Muscle of leg (tissue), 11 donors: ENCODE measurements around the gene ZNF207. TPM values are rescaled to one million over a fixed set of nuclear protein-coding genes. Genes with fewer than 3 reads are reported as not detected.

Source experiments
- DNase-seq: peaks from one replicate; pipeline ENCODE4 v3.0.0; 2013
- H3K27ac ChIP-seq: one replicate; pipeline ENCODE4 v1.5.1; 2013; ENCODE audit warnings: mild to moderate bottlenecking, low read length, control low read depth
- H3K27me3 ChIP-seq: one replicate; pipeline ENCODE4 v1.6.1; 2013; ENCODE audit warnings: low read length; ENCODE audit not compliant: control insufficient read depth, insufficient read depth
- H3K36me3 ChIP-seq: one replicate; pipeline ENCODE4 v1.6.1; 2013; ENCODE audit warnings: low read length; ENCODE audit not compliant: control insufficient read depth, insufficient read depth
- H3K4me1 ChIP-seq: one replicate; pipeline ENCODE4 v1.6.1; 2013; ENCODE audit warnings: low read length; ENCODE audit not compliant: control insufficient read depth, insufficient read depth
- H3K4me3 ChIP-seq: one replicate; pipeline ENCODE4 v1.5.1; 2013; ENCODE audit warnings: low read length, control low read depth
- H3K9me3 ChIP-seq: replicated peaks from 2 replicates; pipeline ENCODE4 v1.6.1; 2013; ENCODE audit warnings: low read depth, low read length; ENCODE audit not compliant: control insufficient read depth
- WGBS: methylation state at CpG from one replicate; pipeline ENCODE4 v1.1.5; 2013; ENCODE audit warnings: missing lambda C conversion rate; ENCODE audit not compliant: insufficient coverage; 5-methylcytosine and 5-hydroxymethylcytosine counted together
- polyA plus RNA-seq, 8 donors: library from polyadenylated mRNA; unstranded; fragments of 120-200 nt; gene quantifications; one replicate each; pipeline versions ENCODE4 v1.2.1 to v1.2.3, GENCODE V29; 2013; ENCODE audit warnings: inconsistent platforms in 1 of 8, low replicate concordance in 1 of 8; ENCODE audit not compliant: insufficient read length in 8 of 8, insufficient read depth in 1 of 8
- total RNA-seq: library from RNA; stranded (reverse); fragments of 120-200 nt; gene quantifications from one replicate; pipeline ENCODE4 v1.2.4, GENCODE V29; 2013

The ZNF207 gene
- total and polyA plus RNA-seq, 9 donors, result 83.3 to 135 (median 110) TPM

GRCh38 chr17:32429598-32429997 lies 79.6 kb downstream of the ZNF207 start:
- Histone ChIP-seq H3K36me3 (no peaks in the 10 kb centered on the region), H3K27ac (no peak overlapping the region), H3K27me3 (no peaks in the 10 kb centered on the region), H3K4me3 (no peak overlapping the region), H3K9me3 (peaks cover 8% of the 10 kb centered on the region), H3K4me1 (no peaks in the 10 kb centered on the region)
- WGBS, result 100% methylated on average over 1 of the region's 2 CpGs
- no peak for DNase-seq

Other genes starting within 250 kb of the ZNF207 start
- gene RHOT1, start 207.7 kb upstream of the ZNF207 start, total RNA-seq, result 37.2 TPM
- gene RHOT1, start 207.7 kb upstream of the ZNF207 start, polyA plus RNA-seq, result 10 to 100 TPM; 30.4 to 32.6 (median 31.6) TPM
- 1.3 TPM for gene RHBDL3, start 84.3 kb upstream of the ZNF207 start, total RNA-seq
- 1 to 10 TPM; 1.1 to 2.4 (median 1.7) TPM for gene RHBDL3, start 84.3 kb upstream of the ZNF207 start, polyA plus RNA-seq
- 21.9 TPM for gene C17orf75, start 8.0 kb upstream of the ZNF207 start, total RNA-seq
- gene C17orf75, start 8.0 kb upstream of the ZNF207 start, polyA plus RNA-seq, result 10 to 100 TPM; 13.7 to 22.3 (median 18.4) TPM
- 39.0 TPM for gene PSMD11, start 94.4 kb downstream of the ZNF207 start, total RNA-seq
- gene PSMD11, start 94.4 kb downstream of the ZNF207 start, polyA plus RNA-seq, result 10 to 100 TPM; 55.2 to 71.5 (median 62.1) TPM
- 4.4 TPM for gene CDK5R1, start 136.8 kb downstream of the ZNF207 start, total RNA-seq
- gene CDK5R1, start 136.8 kb downstream of the ZNF207 start, polyA plus RNA-seq, result 10 to 100 TPM in 3 of 8 donors, 1 to 10 TPM in 5; 7.4 to 11.4 (median 9.7) TPM